Activated CD4-positive, alpha-beta T cell treated with anti-CD3 and anti-CD28 coated beads, Interleukin-10, Interleukin-2, amounts not matched to agents 100 ng/mL and 50 ng/mL, durations not matched to agents 16 hours and 8 hours (primary cell): Measurements from ENCODE around the gene KCNK4.

Experiments
- DNase-seq: peaks from one replicate; pipeline ENCODE4 v3.0.0-alpha.2; 2020

KCNK4 gene

GRCh38 chr11:64269540-64270220 is 21.4 kb upstream of the KCNK4 start:
- peak; percentile 99 for DNase-seq

GRCh38 chr11:64275031-64275800 is 15.9 kb upstream of the KCNK4 start:
- no peak for DNase-seq

- DNase-seq: no peak
Observed at GRCh38 chr11:64275841-64276240, 15.3 kb upstream of the KCNK4 start.

- DNase-seq: no peak
Observed at GRCh38 chr11:64276653-64277431, 14.3 kb upstream of the KCNK4 start.

GRCh38 chr11:64278576-64279190 is 12.4 kb upstream of the KCNK4 start:
- DNase-seq: no peak

GRCh38 chr11:64281957-64282770 is 8.9 kb upstream of the KCNK4 start:
- no peak for DNase-seq

- no peak for DNase-seq
Observed at GRCh38 chr11:64283092-64283491, 8.0 kb upstream of the KCNK4 start.

- DNase-seq: peak; percentile 98
Observed at GRCh38 chr11:64284048-64284961, 6.8 kb upstream of the KCNK4 start, which contains the start of gene BAD. Gene BAD (minus strand): TSS chr11:64284665. CDS start chr11:64284368, 297 bp downstream.

- peak; percentile 89 for DNase-seq
Observed at GRCh38 chr11:64284962-64285884, 5.9 kb upstream of the KCNK4 start, which contains the start of gene GPR137. Gene GPR137 (plus strand): TSS chr11:64285848. CDS start chr11:64286525, 677 bp downstream.

GRCh38 chr11:64285885-64286800 is 5.0 kb upstream of the KCNK4 start:
- DNase-seq: peak; percentile 55

GRCh38 chr11:64286801-64287159 is 4.3 kb upstream of the KCNK4 start:
- no peak for DNase-seq

- no peak for DNase-seq
Observed at GRCh38 chr11:64287676-64288352, 3.3 kb upstream of the KCNK4 start.

- no peak for DNase-seq
Observed at GRCh38 chr11:64288353-64288750, 2.8 kb upstream of the KCNK4 start.

GRCh38 chr11:64289002-64289564 is 2.0 kb upstream of the KCNK4 start:
- DNase-seq: no peak

- no peak for DNase-seq
Observed at GRCh38 chr11:64290352-64291261, 495 bp upstream of the KCNK4 start.

GRCh38 chr11:64291752-64292459 is 804 bp downstream of the KCNK4 start:
- no peak for DNase-seq
